HAP-1 (cell line): ENCODE data around the gene PTPRR.

Experiments used
- DNase-seq, 2 experiments: peaks; one replicate each; pipeline ENCODE4 v3.0.0-alpha.2; 2016 to 2020; ENCODE audit warnings: low spot score in 2 of 2
- H3K27me3 ChIP-seq: fragments of 250-450 bp; sonication (Bioruptor Pico); 2 replicates; pipeline ENCODE4 v1.5.1; 2020; ENCODE audit warnings: low read depth, mild to moderate bottlenecking, moderate library complexity
- H3K36me3 ChIP-seq: fragments of 250-450 bp; sonication (Bioruptor Pico); replicated peaks from 2 replicates; pipeline ENCODE4 v1.5.1; 2020; ENCODE audit warnings: mild to moderate bottlenecking
- H3K4me1 ChIP-seq: fragments of 250-450 bp; sonication (Bioruptor Pico); 2 replicates; pipeline ENCODE4 v1.5.1; 2020; ENCODE audit warnings: mild to moderate bottlenecking
- H3K4me3 ChIP-seq: fragments of 250-450 bp; sonication (Bioruptor Pico); 2 replicates; pipeline ENCODE4 v1.5.1; 2020; ENCODE audit warnings: mild to moderate bottlenecking, moderate library complexity
- H3K9me3 ChIP-seq: fragments of 250-450 bp; sonication (Bioruptor Pico); 2 replicates; pipeline ENCODE4 v1.5.1; 2020; ENCODE audit warnings: mild to moderate bottlenecking, moderate library complexity
- in situ Hi-C: fragments of 300-500 bp; cut with MboI; formaldehyde crosslinking; loops from 3 replicates; pipeline ENCODE4 v1.14.3; 2020; ENCODE audit warnings: low sequenced_read_pairs, inconsistent platforms, mixed read lengths

Gene PTPRR

DNA sequence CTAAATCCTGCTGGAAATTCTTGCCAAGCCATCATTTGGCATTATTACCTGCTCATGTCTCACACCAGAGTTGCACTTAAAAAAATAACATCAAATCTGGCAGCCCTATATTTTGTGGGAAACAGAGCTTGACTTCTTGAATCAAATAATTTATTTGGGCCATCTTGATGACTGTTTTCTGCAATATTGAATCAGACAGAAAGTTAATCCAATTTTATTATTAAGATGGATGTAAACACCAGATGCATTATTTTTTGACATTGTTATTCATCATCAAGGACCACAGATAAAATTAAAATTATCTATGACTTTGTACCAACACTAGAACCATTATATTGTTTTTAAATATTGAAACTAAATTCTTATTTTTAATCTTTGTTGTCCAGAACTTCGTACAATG, 132.9 kb downstream of the PTPRR start:
- no peaks in the 10 kb centered on the region; the same call in 1 of the 2 replicates for H3K9me3 ChIP-seq
- H3K36me3 ChIP-seq = no peaks in the 10 kb centered on the region
- H3K4me3 ChIP-seq = no peak overlapping the region
- no peaks in the 10 kb centered on the region for H3K4me1 ChIP-seq
- no peak for DNase-seq
- H3K27me3 ChIP-seq = peaks cover 6% of the 10 kb centered on the region
- in situ Hi-C loops = no loop called here

DNA sequence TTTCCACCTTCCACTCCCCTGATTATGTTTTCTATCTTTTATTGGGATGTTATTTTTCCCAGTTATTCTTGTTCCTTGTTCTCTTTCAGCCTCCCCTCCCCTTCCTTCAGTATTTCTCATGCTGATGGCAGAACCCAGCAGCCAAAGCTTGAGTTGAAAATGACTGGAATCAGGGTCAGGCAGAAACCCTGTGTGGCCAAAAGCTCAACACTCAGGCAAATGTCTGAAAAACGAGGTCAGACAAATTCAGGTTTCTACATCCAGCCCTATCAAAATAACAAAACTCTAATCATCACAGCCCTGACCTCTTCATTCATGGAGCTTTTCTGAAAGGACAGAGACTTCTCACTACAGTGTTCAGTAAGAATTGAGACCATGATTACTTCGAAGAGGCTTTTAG, 134.6 kb downstream of the PTPRR start:
- Histone ChIP-seq H3K36me3 (no peaks in the 10 kb centered on the region), H3K4me3 (no peak overlapping the region), H3K4me1 (no peaks in the 10 kb centered on the region), H3K27me3 (peaks cover 6% of the 10 kb centered on the region), H3K9me3 (no peaks in the 10 kb centered on the region; the same call in 1 of the 2 replicates)
- in situ Hi-C loops = no loop called here
- no peak for DNase-seq

DNA sequence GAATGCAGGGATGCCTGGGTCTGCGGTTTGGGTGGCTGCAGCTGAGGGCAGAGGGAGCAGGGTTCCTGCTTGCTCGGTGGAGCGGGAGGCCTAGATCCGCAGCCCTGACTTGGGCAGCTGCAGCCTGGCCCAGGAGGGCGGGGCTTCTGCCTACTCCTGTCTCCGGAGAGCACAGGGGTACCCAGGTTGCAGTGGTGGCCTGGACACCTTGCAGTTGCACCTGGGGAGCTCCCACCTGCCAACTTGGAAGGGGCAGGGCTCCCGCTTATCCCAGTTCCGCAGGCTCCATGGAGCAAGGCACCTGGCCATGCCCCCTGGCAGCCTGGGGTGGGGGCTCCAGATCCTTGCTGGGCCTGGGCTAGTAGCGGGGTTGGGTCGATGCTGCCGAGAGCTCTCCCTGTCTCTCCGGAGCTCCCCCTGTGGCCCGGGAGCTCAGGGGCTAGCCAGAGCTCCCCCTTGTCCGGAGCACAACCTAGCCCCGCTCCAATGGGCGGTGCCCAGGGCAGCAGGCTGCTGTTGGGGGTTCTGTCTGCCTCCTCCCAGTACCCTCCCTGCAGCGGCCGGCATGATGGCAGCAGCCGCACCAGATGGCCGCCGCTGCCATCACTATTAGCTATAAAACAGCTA, 136.4 kb downstream of the PTPRR start:
- no peak for DNase-seq
- in situ Hi-C loops = no loop called here
- Histone ChIP-seq H3K27me3 (peaks cover 6% of the 10 kb centered on the region), H3K4me3 (no peak overlapping the region), H3K4me1 (no peaks in the 10 kb centered on the region), H3K36me3 (no peaks in the 10 kb centered on the region), H3K9me3 (no peaks in the 10 kb centered on the region; the same call in 1 of the 2 replicates)

DNA sequence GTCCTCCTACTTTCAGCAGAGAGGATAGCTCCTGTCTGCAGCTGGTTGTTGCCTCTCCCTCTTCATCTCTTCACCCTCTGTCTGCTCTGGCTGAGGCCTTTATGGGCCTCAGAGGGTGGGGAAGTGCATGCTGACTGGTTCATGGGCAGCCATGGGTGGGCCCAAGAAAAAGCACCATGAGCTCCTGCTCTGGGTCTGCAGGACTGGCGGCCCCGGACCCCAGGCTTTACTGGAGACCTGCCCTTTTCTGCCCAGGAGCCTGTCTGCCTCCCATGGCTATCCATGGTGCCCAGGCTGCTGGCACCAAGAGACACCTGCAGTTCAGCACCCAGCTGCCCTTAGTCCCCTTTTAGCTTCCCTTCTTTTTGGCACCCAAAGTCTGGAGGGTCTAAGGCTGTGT, 137.1 kb downstream of the PTPRR start:
- H3K27me3 ChIP-seq = peaks cover 6% of the 10 kb centered on the region
- no peak for DNase-seq
- H3K4me3 ChIP-seq = no peak overlapping the region
- no peaks in the 10 kb centered on the region for H3K4me1 ChIP-seq
- no peaks in the 10 kb centered on the region for H3K36me3 ChIP-seq
- in situ Hi-C loops = no loop called here
- H3K9me3 ChIP-seq = no peaks in the 10 kb centered on the region; the same call in 1 of the 2 replicates

DNA sequence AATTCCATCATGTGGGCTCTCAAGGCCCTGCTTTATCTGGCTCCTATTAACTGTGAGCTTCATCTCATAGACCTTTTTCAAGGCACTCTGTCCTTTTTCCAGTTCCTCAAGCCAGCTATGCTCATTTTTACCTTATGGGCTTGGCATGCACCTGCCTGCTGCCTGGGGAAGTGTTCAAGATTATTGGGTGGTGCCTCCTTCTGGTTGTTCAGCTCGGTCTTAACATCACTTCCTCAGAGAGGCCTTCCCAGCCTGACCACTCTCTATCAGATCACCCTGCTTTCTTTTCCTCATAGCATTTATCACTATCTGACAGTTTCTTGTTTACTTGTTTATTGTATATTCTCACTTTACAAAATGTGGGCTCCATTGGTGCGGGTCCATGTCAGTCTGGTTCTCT, 141.3 kb downstream of the PTPRR start:
- no peak for DNase-seq
- Histone ChIP-seq H3K36me3 (no peaks in the 10 kb centered on the region), H3K4me1 (no peaks in the 10 kb centered on the region), H3K27me3 (0 out of 2 replicates have a peak, but pooled peaks cover 4% of the 10 kb centered on the region), H3K4me3 (no peak overlapping the region), H3K9me3 (no peaks in the 10 kb centered on the region; the same call in 1 of the 2 replicates)
- in situ Hi-C loops = no loop called here

DNA sequence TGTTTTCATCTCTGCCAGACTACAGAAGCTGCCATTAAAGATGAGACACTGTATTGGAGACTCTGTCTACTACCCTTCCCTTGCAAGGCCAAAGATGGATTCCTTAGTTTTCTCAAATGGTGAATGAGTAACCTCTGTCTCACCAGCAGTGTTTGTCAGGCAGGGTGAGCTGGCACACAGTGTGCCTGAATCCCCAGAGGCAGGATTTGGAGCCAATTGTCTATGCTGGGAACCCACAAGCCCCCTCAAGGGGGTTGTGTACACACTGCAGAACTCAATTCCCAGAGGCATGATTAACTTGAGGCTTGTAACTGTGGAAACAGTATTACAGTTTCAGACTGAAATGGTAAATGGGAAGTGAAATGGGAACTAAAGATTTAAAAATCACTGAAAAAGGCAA, 146.5 kb downstream of the PTPRR start:
- Histone ChIP-seq H3K27me3 (0 out of 2 replicates have a peak, but pooled peaks cover 4% of the 10 kb centered on the region), H3K9me3 (no peaks in the 10 kb centered on the region), H3K4me1 (no peaks in the 10 kb centered on the region), H3K4me3 (no peak overlapping the region), H3K36me3 (no peaks in the 10 kb centered on the region)
- in situ Hi-C loops = no loop called here
- DNase-seq = no peak

DNA sequence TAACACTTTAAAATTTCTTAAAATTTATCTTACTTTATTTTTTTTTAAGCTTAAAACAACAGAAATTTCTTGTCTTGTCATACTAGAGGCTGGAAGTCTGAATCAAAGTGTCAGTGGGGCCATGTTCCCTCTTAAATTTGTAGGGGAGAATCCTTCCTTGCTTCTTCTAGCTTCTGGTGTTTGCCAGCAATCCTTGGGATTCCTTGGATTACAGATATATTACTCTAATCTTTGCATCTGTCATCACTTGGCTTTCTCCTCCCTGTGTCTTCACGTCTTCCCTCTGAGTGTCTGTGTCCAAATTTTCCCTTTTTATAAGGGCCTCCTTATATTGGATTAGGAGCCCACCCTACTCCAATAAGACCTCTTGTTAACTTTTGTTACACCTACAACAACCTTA, 147.7 kb downstream of the PTPRR start:
- H3K9me3 ChIP-seq = no peaks in the 10 kb centered on the region
- H3K4me3 ChIP-seq = no peak overlapping the region
- H3K4me1 ChIP-seq = no peaks in the 10 kb centered on the region
- no peak for DNase-seq
- in situ Hi-C loops = no loop called here
- H3K36me3 ChIP-seq = no peaks in the 10 kb centered on the region
- H3K27me3 ChIP-seq = 0 out of 2 replicates have a peak, but pooled peaks cover 4% of the 10 kb centered on the region

DNA sequence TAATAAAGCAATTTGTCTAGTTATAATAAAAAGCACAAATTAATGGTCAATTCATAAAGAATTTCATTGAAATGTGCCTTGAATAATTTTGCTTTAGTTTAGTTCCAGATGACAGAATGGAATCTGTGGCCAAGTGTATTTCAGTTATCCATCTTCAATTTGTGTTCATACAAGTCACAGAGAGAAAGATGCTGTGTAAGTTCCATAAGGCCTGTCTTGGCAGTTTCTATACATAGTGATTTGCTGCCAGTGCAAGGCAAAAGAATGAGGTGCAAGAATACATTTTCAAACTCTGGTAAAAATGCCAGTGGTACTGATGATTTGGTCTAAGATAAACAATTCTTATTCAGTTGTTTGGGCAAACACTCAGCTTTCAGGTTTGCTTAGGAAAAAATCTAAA, 149.0 kb downstream of the PTPRR start:
- 0 out of 2 replicates have a peak, but pooled peaks cover 4% of the 10 kb centered on the region for H3K27me3 ChIP-seq
- H3K4me1 ChIP-seq = no peaks in the 10 kb centered on the region
- no peaks in the 10 kb centered on the region for H3K36me3 ChIP-seq
- in situ Hi-C loops = no loop called here
- no peak overlapping the region for H3K4me3 ChIP-seq
- no peaks in the 10 kb centered on the region for H3K9me3 ChIP-seq
- DNase-seq = no peak

DNA sequence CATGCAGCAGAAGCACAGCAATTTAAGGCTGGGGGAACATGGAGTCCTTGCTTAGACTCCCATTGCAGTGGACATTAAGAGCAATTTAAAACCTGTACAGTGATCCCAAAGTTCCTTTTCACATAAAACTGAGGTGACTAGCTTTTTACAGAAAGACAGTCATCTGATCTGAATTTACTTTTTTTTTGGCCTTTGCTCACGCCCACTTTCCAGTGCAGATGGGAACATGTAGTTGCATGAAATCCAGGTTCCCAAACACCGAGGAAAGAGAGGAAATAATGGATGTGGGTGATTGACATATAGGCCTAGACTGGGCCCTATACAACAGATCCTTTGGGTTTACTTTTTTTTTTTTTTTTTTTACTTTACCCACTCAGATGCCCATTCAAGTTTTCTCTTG, 156.9 kb downstream of the PTPRR start:
- Histone ChIP-seq H3K36me3 (no peaks in the 10 kb centered on the region), H3K4me1 (no peaks in the 10 kb centered on the region), H3K27me3 (peaks cover 5% of the 10 kb centered on the region; the same call in 1 of the 2 replicates), H3K4me3 (no peak overlapping the region), H3K9me3 (no peaks in the 10 kb centered on the region)
- in situ Hi-C loops = no loop called here
- DNase-seq = no peak

DNA sequence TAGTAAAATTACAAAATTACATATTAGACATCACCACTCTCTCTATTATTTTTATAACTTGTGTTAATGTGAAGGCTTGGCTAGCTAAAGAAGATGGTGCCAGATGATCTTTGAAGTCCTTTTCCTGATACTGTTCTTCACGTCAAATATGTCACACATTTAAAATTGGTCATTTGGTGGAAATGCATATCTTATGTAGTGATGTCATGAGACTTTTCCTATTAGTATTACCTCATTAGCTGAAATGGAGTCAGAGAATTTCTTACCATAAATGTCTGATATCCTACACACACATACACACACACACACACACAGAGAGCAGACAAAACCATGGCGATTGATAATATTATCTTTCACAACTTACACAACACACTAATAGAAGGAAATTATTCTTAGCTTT, 158.5 kb downstream of the PTPRR start:
- Histone ChIP-seq H3K4me1 (no peaks in the 10 kb centered on the region), H3K9me3 (no peaks in the 10 kb centered on the region), H3K27me3 (peaks cover 5% of the 10 kb centered on the region; the same call in 1 of the 2 replicates), H3K36me3 (no peaks in the 10 kb centered on the region), H3K4me3 (no peak overlapping the region)
- DNase-seq = no peak
- in situ Hi-C loops = no loop called here

DNA sequence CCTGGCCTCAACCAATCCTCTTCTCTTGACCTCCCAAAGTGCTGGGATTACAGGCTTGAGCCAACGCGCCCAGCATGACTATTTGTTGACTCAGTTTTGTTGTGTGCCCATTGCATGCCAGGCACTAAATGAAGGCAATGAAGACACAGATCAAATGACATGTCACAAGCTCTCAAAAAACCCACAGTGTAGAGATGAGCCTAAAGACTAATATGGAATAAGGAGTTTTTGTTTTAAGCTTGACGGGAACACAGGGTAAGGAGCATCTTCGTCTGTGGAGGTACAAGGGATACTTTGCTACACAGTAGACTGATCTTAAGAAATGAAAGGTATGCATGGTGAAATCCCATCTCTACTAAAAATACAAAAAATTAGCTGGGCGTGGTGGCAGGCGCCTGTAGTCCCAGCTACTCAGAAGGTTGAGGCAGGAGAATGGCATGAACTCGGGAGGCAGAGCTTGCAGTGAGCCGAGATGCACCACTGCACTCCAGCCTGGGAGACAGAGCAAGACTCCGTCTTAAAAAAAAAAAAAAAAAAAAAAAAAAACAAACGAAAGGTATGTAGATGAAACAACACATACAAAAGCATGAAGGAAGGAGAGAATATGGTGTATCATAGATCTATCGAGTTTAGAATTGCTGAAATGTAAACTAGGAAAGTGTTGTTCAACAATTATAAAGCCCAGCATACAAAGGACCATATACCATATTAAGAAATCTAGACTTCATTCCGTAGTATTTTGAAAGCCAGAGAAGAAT, 161.2 kb downstream of the PTPRR start:
- in situ Hi-C loops = no loop called here

DNA sequence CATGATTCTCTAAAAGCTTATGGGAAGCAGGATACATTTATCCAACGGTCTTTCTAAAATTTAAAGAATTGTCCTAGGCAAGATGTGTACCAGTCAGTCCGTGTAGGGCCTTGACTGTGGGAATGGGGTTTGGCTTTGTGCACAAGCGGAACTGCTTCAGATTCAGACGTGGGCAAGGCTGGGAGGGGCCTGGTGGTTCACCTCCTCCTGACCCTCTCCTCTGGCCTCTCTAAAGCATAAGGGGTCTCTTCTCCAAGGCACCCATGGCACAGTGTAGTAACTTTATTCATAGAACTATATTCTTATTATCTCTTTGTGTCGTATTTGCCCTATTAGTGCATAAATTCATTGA, 162.1 kb downstream of the PTPRR start:
- Histone ChIP-seq H3K4me1 (no peaks in the 10 kb centered on the region), H3K27me3 (peaks cover 18% of the 10 kb centered on the region), H3K4me3 (no peak overlapping the region), H3K36me3 (no peaks in the 10 kb centered on the region), H3K9me3 (no peaks in the 10 kb centered on the region)
- in situ Hi-C loops = no loop called here
- no peak for DNase-seq

More for the DNA sequence above, 161.2 kb downstream of the PTPRR start:
- H3K9me3 ChIP-seq = no peaks in the 10 kb centered on the region
- peaks cover 15% of the 10 kb centered on the region for H3K27me3 ChIP-seq
- H3K4me1 ChIP-seq = no peaks in the 10 kb centered on the region
- no peak for DNase-seq
- H3K36me3 ChIP-seq = no peaks in the 10 kb centered on the region
- H3K4me3 ChIP-seq = no peak overlapping the region

DNA sequence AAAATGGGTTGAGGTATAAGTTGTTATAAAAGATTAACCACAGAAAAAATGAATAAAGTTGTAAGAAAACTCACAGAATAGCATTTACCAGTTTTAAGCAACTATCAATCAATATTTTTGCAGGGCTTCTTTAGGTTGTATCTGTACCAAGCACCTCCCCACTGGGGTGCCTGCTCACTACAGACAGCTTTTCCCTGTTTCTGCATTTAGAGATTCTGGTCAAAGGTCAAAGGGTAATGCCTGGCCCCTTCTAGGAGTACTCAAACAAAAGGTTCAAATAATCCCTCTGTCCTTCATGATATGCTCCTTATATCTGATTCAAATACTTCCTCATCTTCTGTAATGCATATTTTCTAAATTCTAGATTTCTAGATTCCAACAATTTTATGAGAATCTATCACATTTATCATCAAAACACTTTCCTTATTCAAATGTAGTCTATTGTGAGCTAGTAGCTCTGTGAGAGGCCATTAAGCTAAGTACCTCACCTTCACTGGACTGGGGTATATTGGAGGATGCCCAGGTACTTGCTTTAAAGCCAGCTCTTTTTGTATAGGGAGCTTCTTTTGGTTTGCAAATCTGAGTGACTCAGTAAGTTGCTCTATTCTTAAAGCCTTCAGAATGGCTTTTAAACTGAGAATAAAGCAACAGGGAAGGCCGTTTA, 162.6 kb downstream of the PTPRR start:
- H3K27me3 ChIP-seq = peaks cover 21% of the 10 kb centered on the region
- no peaks in the 10 kb centered on the region for H3K4me1 ChIP-seq
- no peak for DNase-seq
- no peak overlapping the region for H3K4me3 ChIP-seq
- H3K9me3 ChIP-seq = no peaks in the 10 kb centered on the region
- no peaks in the 10 kb centered on the region for H3K36me3 ChIP-seq
- in situ Hi-C loops = no loop called here

DNA sequence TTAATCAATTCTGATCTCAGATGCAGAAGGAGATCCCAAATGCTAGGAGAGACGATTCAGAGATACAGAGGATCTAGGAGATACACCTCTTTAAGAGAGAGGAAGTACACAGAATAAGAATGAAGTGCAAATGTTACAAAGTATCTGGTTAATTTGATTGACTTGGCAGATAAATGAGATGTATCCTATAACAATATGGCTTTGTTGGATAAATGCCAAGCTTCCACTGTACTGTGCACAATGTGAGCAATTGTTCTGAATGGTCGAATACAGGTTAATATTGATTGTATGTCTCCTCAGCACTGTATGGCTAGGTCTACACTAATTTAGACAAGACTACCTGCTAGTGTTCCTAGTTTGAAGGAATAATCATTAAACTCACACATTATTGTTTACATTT, 163.7 kb downstream of the PTPRR start:
- Histone ChIP-seq H3K4me1 (no peaks in the 10 kb centered on the region), H3K4me3 (no peak overlapping the region), H3K27me3 (peaks cover 31% of the 10 kb centered on the region), H3K9me3 (no peaks in the 10 kb centered on the region), H3K36me3 (no peaks in the 10 kb centered on the region)
- DNase-seq = no peak
- in situ Hi-C loops = no loop called here
